H1 (cell line): ENCODE results near the gene CEP128. TPM values are rescaled to one million over a fixed set of nuclear protein-coding genes. Genes with fewer than 3 reads are reported as not detected.

Experiments used
- CTCF ChIA-PET: fragments of 300-600 bp; sonication (Branson Sonifier 250); formaldehyde crosslinking; loops from one replicate; lab custom pipeline; 2021; ENCODE audit not compliant: partially characterized antibody; lab: Charles Lee
- POLR2A ChIA-PET: fragments of 300-600 bp; sonication (Branson Sonifier 250); formaldehyde crosslinking; loops from one replicate; lab custom pipeline; 2021; ENCODE audit warnings: inconsistent platforms; ENCODE audit not compliant: partially characterized antibody; lab: Charles Lee
- DNase-seq, 2 experiments: peaks; one replicate each; pipeline versions ENCODE4 v3.0.0 to v3.0.0-alpha.2; 2010 to 2022; ENCODE audit warnings: low spot score in 2 of 2, low read depth in 1 of 2, mixed read lengths in 1 of 2
- FAIRE-seq: peaks from 2 replicates; lab custom pipeline; 2011; peaks lifted over from hg19 to GRCh38; lab: Jason Lieb, UNC
- H2AFZ ChIP-seq: 2 replicates; pipeline ENCODE4 v1.8.1; 2012; ENCODE audit warnings: low read length, inconsistent platforms
- H2AK5ac ChIP-seq: 2 replicates; pipeline ENCODE4 v1.6.1; 2013; ENCODE audit warnings: low read depth, low read length
- H2BK120ac ChIP-seq: replicated peaks from 2 replicates; pipeline ENCODE3; 2013; ENCODE audit warnings: low read depth, low read length, inconsistent platforms
- H2BK12ac ChIP-seq: 2 replicates; pipeline ENCODE4 v1.6.1; 2013; ENCODE audit warnings: low read depth, low read length
- H2BK15ac ChIP-seq: 2 replicates; pipeline ENCODE4 v1.6.1; 2013; ENCODE audit warnings: low read length
- H2BK20ac ChIP-seq: 2 replicates; pipeline ENCODE4 v1.6.1; 2013; ENCODE audit warnings: low read length
- H2BK5ac ChIP-seq: 2 replicates; pipeline ENCODE4 v1.6.1; 2013; ENCODE audit warnings: low read depth, low read length
- H3K14ac ChIP-seq: 2 replicates; pipeline ENCODE4 v1.6.1; 2013; ENCODE audit warnings: inconsistent platforms; ENCODE audit not compliant: insufficient read length
- H3K18ac ChIP-seq: 2 replicates; pipeline ENCODE4 v1.6.1; 2013; ENCODE audit warnings: low read length; ENCODE audit errors: extremely low read depth
- H3K23ac ChIP-seq: 2 replicates; pipeline ENCODE4 v1.6.1; 2013; ENCODE audit warnings: inconsistent platforms; ENCODE audit not compliant: insufficient read length
- H3K23me2 ChIP-seq: 2 replicates; pipeline ENCODE4 v1.6.1; 2013; ENCODE audit warnings: low read depth, low read length
- H3K27ac ChIP-seq: 2 replicates; pipeline ENCODE4 v1.6.1; 2011; ENCODE audit warnings: low read depth, low read length, inconsistent platforms
- H3K27me3 ChIP-seq, 4 experiments: replicated peaks in 1 of 4; 1 replicate in 1 of 4; 2 replicates in 3 of 4; pipeline versions ENCODE4 v1.6.1 to v1.8.1; 2011 to 2013; ENCODE audit warnings: low read length in 3 of 4, mild to moderate bottlenecking in 3 of 4, inconsistent platforms in 2 of 4, mixed read lengths in 2 of 4, moderate library complexity in 1 of 4; ENCODE audit not compliant: control insufficient read depth in 3 of 4, insufficient read depth in 3 of 4; ENCODE audit errors: extremely low read depth in 1 of 4
- H3K36me3 ChIP-seq, 4 experiments: 2 replicates each; pipeline versions ENCODE4 v1.6.1 to v1.8.1; 2011 to 2013; ENCODE audit warnings: mild to moderate bottlenecking in 4 of 4, low read length in 3 of 4, moderate library complexity in 2 of 4, control low read depth in 1 of 4, inconsistent platforms in 1 of 4; ENCODE audit not compliant: insufficient read depth in 4 of 4, control insufficient read depth in 2 of 4
- H3K4ac ChIP-seq: replicated peaks from 2 replicates; pipeline ENCODE3; 2013; ENCODE audit warnings: low read length, low read depth, mixed read lengths, inconsistent platforms; ENCODE audit not compliant: insufficient read length
- H3K4me1 ChIP-seq, 4 experiments: replicated peaks in 1 of 4; 1 replicate in 1 of 4; 2 replicates in 3 of 4; pipeline versions ENCODE4 v1.6.1 to v1.8.1; 2011 to 2013; ENCODE audit warnings: low read length in 3 of 4, inconsistent platforms in 2 of 4, mixed read lengths in 1 of 4; ENCODE audit not compliant: insufficient read depth in 4 of 4, control insufficient read depth in 3 of 4
- H3K4me2 ChIP-seq, 2 experiments: 2 replicates each; pipeline versions ENCODE4 v1.6.1 to v1.8.1; 2011 to 2013; ENCODE audit warnings: low read depth in 2 of 2, low read length in 2 of 2, control low read depth in 1 of 2, inconsistent platforms in 1 of 2, mild to moderate bottlenecking in 1 of 2; ENCODE audit not compliant: insufficient read depth in 1 of 2
- H3K4me3 ChIP-seq, 4 experiments: fragments of 200-600, 300-600 bp in 1 of 4; sonication (generic), shearing (Covaris generic), sonication (Bioruptor Twin) in 1 of 4; 2 replicates each; pipeline versions ENCODE4 v1.5.1 to v1.8.1; 2011 to 2016; ENCODE audit warnings: low read length in 4 of 4, low read depth in 3 of 4, control low read depth in 2 of 4, inconsistent platforms in 2 of 4, mild to moderate bottlenecking in 2 of 4, mixed read lengths in 1 of 4, moderate library complexity in 1 of 4; ENCODE audit not compliant: insufficient read depth in 2 of 4; ENCODE audit errors: extremely low read depth in 1 of 4
- H3K56ac ChIP-seq: replicated peaks from 2 replicates; pipeline ENCODE3; 2013; ENCODE audit warnings: low read depth, mild to moderate bottlenecking, mixed read lengths, low read length, inconsistent platforms; ENCODE audit not compliant: insufficient read length
- H3K79me1 ChIP-seq: 2 replicates; pipeline ENCODE4 v1.6.1; 2013; ENCODE audit warnings: low read depth, low read length, control low read depth
- H3K79me2 ChIP-seq, 2 experiments: 2 replicates each; pipeline versions ENCODE4 v1.6.1 to v1.8.1; 2012 to 2013; ENCODE audit warnings: low read length in 2 of 2, mild to moderate bottlenecking in 2 of 2, inconsistent platforms in 1 of 2; ENCODE audit not compliant: insufficient read depth in 2 of 2, control insufficient read depth in 1 of 2
- H3K9ac ChIP-seq, 4 experiments: replicated peaks in 1 of 4; 1 replicate in 1 of 4; 2 replicates in 3 of 4; pipeline versions ENCODE4 v1.6.1 to v1.8.1; 2011 to 2013; ENCODE audit warnings: low read depth in 3 of 4, low read length in 3 of 4, control low read depth in 2 of 4, mild to moderate bottlenecking in 2 of 4, moderate library complexity in 2 of 4, inconsistent platforms in 1 of 4; ENCODE audit errors: extremely low read depth in 1 of 4
- H3K9me3 ChIP-seq, 2 experiments: 2 replicates each; pipeline versions ENCODE4 v1.6.1 to v1.8.1; 2012 to 2013; ENCODE audit warnings: mild to moderate bottlenecking in 2 of 2, moderate library complexity in 2 of 2, control low read depth in 1 of 2, inconsistent platforms in 1 of 2, low read depth in 1 of 2, low read length in 1 of 2, mixed read lengths in 1 of 2; ENCODE audit not compliant: insufficient read depth in 2 of 2
- H4K20me1 ChIP-seq, 2 experiments: replicated peaks in 1 of 2; 2 replicates each; pipeline versions ENCODE3 to v1.8.1; 2011 to 2013; ENCODE audit warnings: inconsistent platforms in 2 of 2, low read length in 2 of 2, mild to moderate bottlenecking in 1 of 2; ENCODE audit not compliant: insufficient read depth in 2 of 2, control insufficient read depth in 1 of 2
- H4K5ac ChIP-seq: 2 replicates; pipeline ENCODE4 v1.6.1; 2013; ENCODE audit warnings: low read length, low read depth, mixed read lengths, inconsistent platforms; ENCODE audit not compliant: insufficient read length
- H4K8ac ChIP-seq: 2 replicates; pipeline ENCODE4 v1.8.0; 2013; ENCODE audit warnings: mild to moderate bottlenecking, moderate library complexity, low read length, inconsistent platforms; ENCODE audit not compliant: insufficient read depth; ENCODE audit errors: extremely low read depth
- H4K91ac ChIP-seq: replicated peaks from 2 replicates; pipeline ENCODE3; 2013; ENCODE audit warnings: low read length, mixed read lengths, inconsistent platforms; ENCODE audit not compliant: insufficient read length
- JUND ChIP-seq: IDR thresholded peaks from 2 replicates; pipeline ENCODE4 v1.6.1; 2011; ENCODE audit warnings: mild to moderate bottlenecking, improper control_type of control experiment, low read length
- POLR2A ChIP-seq, 2 experiments: IDR thresholded peaks; 1 replicate in 1 of 2; 2 replicates in 1 of 2; pipeline ENCODE4 v1.6.1; 2011; ENCODE audit warnings: low read depth in 2 of 2, low read length in 2 of 2, mild to moderate bottlenecking in 2 of 2; ENCODE audit errors: control extremely low read depth in 1 of 2
- SRF ChIP-seq: IDR thresholded peaks from 2 replicates; pipeline ENCODE4 v1.6.1; 2011; ENCODE audit warnings: mild to moderate bottlenecking, low read depth, low read length, moderate library complexity
- WGBS, 2 experiments: shearing (Covaris generic) in 1 of 2; methylation state at CpG; one replicate each; pipeline versions ENCODE4 v1.1.6 to v1.1.7; 2013 to 2015; ENCODE audit warnings: low lambda C conversion rate in 2 of 2, mixed read lengths in 2 of 2, inconsistent platforms in 1 of 2, low coverage in 1 of 2, missing lambda C conversion rate in 1 of 2; ENCODE audit not compliant: insufficient replicate concordance in 2 of 2, insufficient coverage in 1 of 2, insufficient read length in 1 of 2; ENCODE audit errors: extremely low coverage in 1 of 2, missing lambda C conversion rate in 1 of 2; 5-methylcytosine and 5-hydroxymethylcytosine counted together
- polyA plus RNA-seq, 7 experiments: library from polyadenylated mRNA; depleted of rRNA in 3 of 7; stranded (reverse) in 5 of 7; unstranded in 2 of 7; fragments of >200 nt in 5 of 7; fragments of 200-250 nt in 2 of 7; gene quantifications; 1 replicate in 5 of 7; 2 replicates in 1 of 7; 4 replicates in 1 of 7; pipeline versions ENCODE4 v1.2.1 to v1.2.3, GENCODE V29; 2011 to 2013; ENCODE audit warnings: missing spikeins in 2 of 7, mixed read lengths in 2 of 7
- total RNA-seq: library from RNA; stranded (reverse); fragmentation: NEBNext Ultra II Directional; extraction: Animal tissue kit (Norgen Biotek cat#: 25700); gene quantifications from 2 replicates; pipeline ENCODE4 v1.2.1, GENCODE V29; 2021

CEP128 gene
- total and polyA plus RNA-seq, 2 of the 8 experiments (the other 6 are each of a cell fraction or from before 2014, with no cell fraction given) = 1.9 to 17.0 TPM

DNA sequence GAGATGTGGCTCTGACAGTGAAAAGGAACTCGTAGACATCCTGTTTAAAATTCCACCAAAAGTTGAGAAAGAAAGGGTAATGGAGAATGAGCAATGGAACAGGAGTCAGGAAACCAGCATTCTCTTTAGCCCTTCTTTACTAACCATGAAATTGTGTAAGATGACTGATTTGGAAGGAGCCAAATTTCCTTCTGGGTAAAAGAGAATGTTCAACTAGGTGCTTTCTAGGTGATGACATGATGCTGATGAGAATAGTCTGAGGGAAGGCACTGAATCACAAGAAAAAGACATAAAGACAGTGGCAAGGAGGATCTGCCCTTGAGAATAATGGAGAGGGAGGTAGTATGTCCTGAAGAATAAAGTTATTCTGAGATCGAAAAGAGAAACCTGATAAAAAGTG lies 16.1 kb upstream of the CEP128 start:
- Histone ChIP-seq H3K9me3 (no peaks in the 10 kb centered on the region), H2AFZ (no peak overlapping the region), H4K5ac (no peak overlapping the region), H2BK12ac (no peak overlapping the region), H3K79me1 (no peaks in the 10 kb centered on the region), H4K8ac (no peak overlapping the region), H3K4ac (no peak overlapping the region), H3K36me3 (no peaks in the 10 kb centered on the region), H3K18ac (no peak overlapping the region), H3K27me3 (peaks cover 2 to 9% (median 6%) of the 10 kb centered on the region in 4 experiments; a peak in 5 of 7 replicates), H3K23me2 (peaks cover 2% of the 10 kb centered on the region; the same call in 1 of the 2 replicates), H3K4me2 (no peak overlapping the region), H4K20me1 (no peaks in the 10 kb centered on the region), H3K14ac (no peak overlapping the region), H2AK5ac (no peak overlapping the region), H3K9ac (no peak overlapping the region), H2BK15ac (no peak overlapping the region), H3K79me2 (no peaks in the 10 kb centered on the region), H4K91ac (no peak overlapping the region), H3K4me1 (peaks cover 0 to 6% (median under 1%) of the 10 kb centered on the region in 4 experiments; a peak in 2 of 7 replicates), H3K23ac (no peak overlapping the region), H2BK5ac (no peak overlapping the region), H3K56ac (no peak overlapping the region), H2BK120ac (no peak overlapping the region), H3K27ac (no peak overlapping the region), H3K4me3 (no peak overlapping the region), H2BK20ac (no peak overlapping the region)
- no peak for FAIRE-seq
- no peak for DNase-seq
- ChIA-PET POLR2A (no interaction called here), CTCF (interaction anchor here (1.5 to 5.1 kb wide), 4 partner anchors 17 to 507 kb away, joined by 5 to 64 read pairs (median 29); no protein-coding TSS in a partner anchor)
- WGBS, 2 experiments = 94% methylated on average over 2 of the region's 2 CpGs; no CpG with 5 or more reads in 1 of the 2 experiments
- TF ChIP-seq JUND (no peak), POLR2A (IDR thresholded peaks at IDR 0.05; ENCODE audit: control extremely low read depth in 1 of 2, low read depth in 2 of 2, low read length in 2 of 2) (no peak), SRF (no peak)
